Right lobe of liver (tissue), 6 donors: ENCODE measurements around the gene DIP2C. TPM values are rescaled to one million over a fixed set of nuclear protein-coding genes. Genes with fewer than 3 reads are reported as not detected.
"Not testable (repeated sequence)": the region's sequence is repeated elsewhere in the genome, so short reads cannot be mapped to it uniquely, and the experiment has no call there.

Source experiments
- ATAC-seq, 4 donors: fragments of 200-7000 bp; cut with Tn5 transposase; one replicate each; pipeline ENCODE4 v1.9.1; 2020; ENCODE audit warnings: mild to moderate bottlenecking in 4 of 4, moderate library complexity in 4 of 4
- DNase-seq, 3 donors: peaks; one replicate each; pipeline ENCODE4 v3.0.0-alpha.2; 2020
- H3K27ac ChIP-seq, 3 donors: fragments of 200-600 bp; one replicate each; pipeline ENCODE4 v1.8.0; 2022
- H3K27me3 ChIP-seq, 2 donors: fragments of 200-600 bp; one replicate each; pipeline ENCODE4 v1.8.0; 2022
- H3K36me3 ChIP-seq, 4 donors: fragments of 200-600 bp; sonication (generic) in 1 of 4; one replicate each; pipeline versions ENCODE4 v1.5.1 to v1.8.0; 2017 to 2022; ENCODE audit warnings: control low read depth in 1 of 4
- H3K4me1 ChIP-seq, 4 donors: fragments of 200-600 bp; sonication (generic) in 1 of 4; one replicate each; pipeline versions ENCODE4 v1.5.1 to v1.8.0; 2017 to 2022; ENCODE audit warnings: control low read depth in 1 of 4
- H3K4me3 ChIP-seq, 3 donors: fragments of 200-600 bp; one replicate each; pipeline ENCODE4 v1.8.0; 2022
- H3K9me3 ChIP-seq, 4 donors: fragments of 200-600 bp; sonication (generic) in 1 of 4; one replicate each; pipeline versions ENCODE4 v1.5.1 to v1.8.0; 2017 to 2022; ENCODE audit warnings: control low read depth in 1 of 4
- POLR2A ChIP-seq: fragments of 450-650 bp; IDR thresholded peaks from one replicate; pipeline ENCODE4 v1.6.1; 2017; ENCODE audit warnings: antibody characterized with exemption, mild to moderate bottlenecking
- WGBS: methylation state at CpG from one replicate; pipeline ENCODE4 v1.1.6; 2018; ENCODE audit warnings: low coverage, low lambda C conversion rate; ENCODE audit not compliant: insufficient coverage; ENCODE audit errors: missing lambda C conversion rate; 5-methylcytosine and 5-hydroxymethylcytosine counted together
- intact Hi-C, 2 donors: fragments of 100-400 bp; cut with DNase I; formaldehyde crosslinking; loops; one replicate each; pipeline versions ENCODE4 v1.11.2 to v1.14.1; 2022
- total RNA-seq, 6 experiments: library from RNA; depleted of rRNA in 2 of 6; stranded (reverse); fragments of >200 nt in 2 of 6; fragmentation: NEBNext Ultra II Directional in 3 of 6; extraction: Animal tissue kit (Norgen Biotek cat#: 25700) in 3 of 6; gene quantifications; one replicate each; pipeline versions ENCODE4 v1.1.0 to v1.2.4, GENCODE V29; 2016 to 2023
- TF ChIP-seq, protein P1 (sequence below), 4 donors: fragments of 200-600 bp in 3 of 4; fragments of 450-650 bp in 1 of 4; IDR thresholded peaks; one replicate each; pipeline versions ENCODE4 v1.5.1 to v1.8.0; 2016 to 2022; ENCODE audit warnings: antibody characterized with exemption in 4 of 4, mild to moderate bottlenecking in 2 of 4
- donor health status: DM: no; HTN: yes; CAD: no.
- donor health status: DM: no; HTN: no; CAD: no.
- donor health status: DM: no; HTN: no; CAD: no.
- donor health status: DM: no; HTN: yes; CAD: no.
- donor health status: DM: no; HTN: yes; CAD: no.

Gene DIP2C
- total RNA-seq, 6 experiments from 2014 or later = 8.0 to 13.5 (median 11.7) TPM

- Histone ChIP-seq H3K4me1 (peaks cover 0 to 7% (median 0%) of the 10 kb centered on the region in 4 donors), H3K9me3 (no peaks in the 10 kb centered on the region), H3K27me3 (no peaks in the 10 kb centered on the region), H3K36me3 (no peaks in the 10 kb centered on the region), H3K4me3 (peak overlapping the region; percentile 40 to 56 (median 43)), H3K27ac (peak overlapping the region; percentile 93 to 99 (median 97))
- ATAC-seq = no peak
- WGBS = 95% methylated on average over 14 of the region's 20 CpGs
- intact Hi-C loops = no loop called here
- DNase-seq = no peak
- TF ChIP-seq, protein P1, sequence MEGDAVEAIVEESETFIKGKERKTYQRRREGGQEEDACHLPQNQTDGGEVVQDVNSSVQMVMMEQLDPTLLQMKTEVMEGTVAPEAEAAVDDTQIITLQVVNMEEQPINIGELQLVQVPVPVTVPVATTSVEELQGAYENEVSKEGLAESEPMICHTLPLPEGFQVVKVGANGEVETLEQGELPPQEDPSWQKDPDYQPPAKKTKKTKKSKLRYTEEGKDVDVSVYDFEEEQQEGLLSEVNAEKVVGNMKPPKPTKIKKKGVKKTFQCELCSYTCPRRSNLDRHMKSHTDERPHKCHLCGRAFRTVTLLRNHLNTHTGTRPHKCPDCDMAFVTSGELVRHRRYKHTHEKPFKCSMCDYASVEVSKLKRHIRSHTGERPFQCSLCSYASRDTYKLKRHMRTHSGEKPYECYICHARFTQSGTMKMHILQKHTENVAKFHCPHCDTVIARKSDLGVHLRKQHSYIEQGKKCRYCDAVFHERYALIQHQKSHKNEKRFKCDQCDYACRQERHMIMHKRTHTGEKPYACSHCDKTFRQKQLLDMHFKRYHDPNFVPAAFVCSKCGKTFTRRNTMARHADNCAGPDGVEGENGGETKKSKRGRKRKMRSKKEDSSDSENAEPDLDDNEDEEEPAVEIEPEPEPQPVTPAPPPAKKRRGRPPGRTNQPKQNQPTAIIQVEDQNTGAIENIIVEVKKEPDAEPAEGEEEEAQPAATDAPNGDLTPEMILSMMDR (IDR thresholded peaks at IDR 0.05) = no peak
- no peak for TF ChIP-seq POLR2A
Measured at GRCh38 chr10:650886-651615, 38.4 kb downstream of the DIP2C start.

- ATAC-seq (peak; percentile 3 to 35 (median 18)), DNase-seq (peak in 1 of 3 donors; percentile 50)
- peak overlapping the region; percentile 40 to 56 (median 43) for H3K4me3 ChIP-seq
- peak overlapping the region; percentile 93 to 99 (median 97) for H3K27ac ChIP-seq
- no peaks in the 10 kb centered on the region for H3K9me3 ChIP-seq
- no peaks in the 10 kb centered on the region for H3K36me3 ChIP-seq
- intact Hi-C loops = no loop called here
- H3K4me1 ChIP-seq = peaks cover 0 to 7% (median 0%) of the 10 kb centered on the region in 4 donors
- no peaks in the 10 kb centered on the region for H3K27me3 ChIP-seq
- TF ChIP-seq POLR2A = no peak
- TF ChIP-seq, protein P1 (IDR thresholded peaks at IDR 0.05) = no peak
- no CpG with 5 or more reads among the region's 10 CpGs for WGBS
Measured at GRCh38 chr10:650441-650851, 39.0 kb downstream of the DIP2C start.

DNA sequence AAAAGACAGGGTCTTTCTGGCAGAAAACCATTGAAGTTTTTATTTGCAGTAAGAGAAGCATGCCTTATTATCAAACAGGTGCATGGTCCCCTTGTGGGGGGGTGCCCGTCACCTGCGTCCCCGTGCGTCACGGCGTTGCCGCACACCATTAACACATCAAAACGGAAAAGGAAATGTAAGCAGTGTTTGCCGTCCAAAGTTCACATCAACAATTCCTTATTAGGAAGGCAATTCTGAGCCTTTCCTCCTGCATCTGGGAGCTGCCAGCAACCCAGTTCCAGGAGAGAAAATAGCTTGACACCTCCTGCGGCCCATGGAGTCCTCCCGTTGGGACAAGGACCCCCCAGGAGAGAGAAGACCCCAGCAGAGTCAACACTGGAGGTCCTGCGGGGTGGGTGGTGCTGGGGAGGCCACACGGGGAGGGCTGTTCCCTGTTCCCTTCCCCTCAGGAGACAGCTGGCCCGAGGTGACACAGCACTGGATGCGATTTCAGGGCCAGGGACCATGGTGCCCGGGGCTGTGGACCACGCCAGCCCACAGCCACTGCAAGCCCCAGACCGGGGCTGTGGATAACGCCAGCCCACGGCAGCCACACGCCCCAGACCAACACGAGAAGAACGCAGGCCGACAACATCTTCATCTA, 39.5 kb downstream of the DIP2C start:
- H3K4me3 ChIP-seq = peak overlapping the region; percentile 40 to 56 (median 43)
- WGBS = 6% methylated on average over 8 of the region's 24 CpGs
- peak overlapping the region; percentile 93 to 99 (median 97) for H3K27ac ChIP-seq
- H3K9me3 ChIP-seq = no peaks in the 10 kb centered on the region
- H3K27me3 ChIP-seq = no peaks in the 10 kb centered on the region
- DNase-seq (peak; percentile 77 to 89 (median 81)), ATAC-seq (peak; percentile 88 to 91 (median 89))
- peak; percentile 85 for TF ChIP-seq POLR2A
- TF ChIP-seq, protein P1 (IDR thresholded peaks at IDR 0.05) = no peak
- intact Hi-C loops = no loop called here
- peaks cover 0 to 7% (median 0%) of the 10 kb centered on the region in 4 donors for H3K4me1 ChIP-seq
- no peaks in the 10 kb centered on the region for H3K36me3 ChIP-seq

DNA sequence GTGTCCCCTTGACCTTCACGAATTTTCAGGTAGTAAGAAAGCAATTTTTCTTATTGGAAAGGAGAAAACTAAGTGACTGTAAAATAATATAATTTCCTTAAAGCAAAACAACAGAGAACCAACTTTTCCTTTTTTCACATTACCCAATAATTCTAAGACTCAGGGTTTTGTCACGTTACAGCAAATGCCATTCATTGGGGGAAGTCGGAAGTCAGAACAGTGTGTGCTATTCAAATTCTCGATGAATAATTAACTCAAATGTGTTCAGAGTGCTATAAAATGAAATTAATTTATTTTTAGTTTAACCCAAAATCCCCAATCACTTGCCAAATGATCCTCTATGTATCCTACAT, 40.0 kb downstream of the DIP2C start:
- no peak for TF ChIP-seq POLR2A
- TF ChIP-seq, protein P1 (IDR thresholded peaks at IDR 0.05) = no peak
- DNase-seq (no peak), ATAC-seq (peak in 3 of 4 donors; percentile 5 to 36 (median 22))
- Histone ChIP-seq H3K27ac (peak overlapping the region; percentile 93 to 99 (median 97)), H3K27me3 (no peaks in the 10 kb centered on the region), H3K9me3 (no peaks in the 10 kb centered on the region), H3K4me3 (peak overlapping the region in 2 of 3 donors; percentile 43 to 56), H3K4me1 (peaks cover 0 to 7% (median 0%) of the 10 kb centered on the region in 4 donors), H3K36me3 (no peaks in the 10 kb centered on the region)
- 43% methylated on average over 4 of the region's 4 CpGs for WGBS
- intact Hi-C loops = no loop called here

- H3K4me1 ChIP-seq, intact Hi-C loops, H3K4me3 ChIP-seq, H3K27me3 ChIP-seq, ATAC-seq, DNase-seq, H3K27ac ChIP-seq, H3K9me3 ChIP-seq, H3K36me3 ChIP-seq: not testable (repeated sequence)
- 95% methylated on average over 15 of the region's 15 CpGs for WGBS
Measured at GRCh38 chr10:647019-647418, 42.4 kb downstream of the DIP2C start.
